ENCODE measurements around the gene ARHGAP33. TPM values are rescaled to one million over a fixed set of nuclear protein-coding genes. Genes with fewer than 3 reads are reported as not detected.

Gene ARHGAP33
- total RNA-seq, 1 donor from 2014 or later = 13.1 TPM

DNA sequence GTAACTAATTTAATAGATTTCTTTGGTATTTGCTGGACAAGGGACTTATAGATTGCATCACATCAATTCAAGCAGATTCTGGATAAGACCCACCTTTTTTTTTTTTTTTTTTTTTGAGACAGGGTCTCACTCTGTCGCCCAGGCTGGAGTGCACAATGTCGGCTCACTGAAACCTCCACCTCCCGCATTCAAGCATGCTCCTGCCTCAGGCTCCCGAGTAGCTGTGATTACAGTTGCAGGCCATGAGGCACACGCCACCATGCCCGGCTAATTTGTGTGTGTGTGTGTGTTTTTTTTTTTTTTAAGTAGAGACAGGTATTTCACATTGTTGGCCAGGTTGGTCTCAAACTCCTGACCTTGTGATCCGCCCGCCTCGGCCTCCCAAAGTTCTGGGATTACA lies 41.5 kb downstream of the ARHGAP33 start:
- Histone ChIP-seq H3K36me3 (no peaks in the 10 kb centered on the region), H3K27ac (no peak overlapping the region), H3K4me1 (no peaks in the 10 kb centered on the region), H3K9me3 (no peaks in the 10 kb centered on the region), H3K4me3 (no peak overlapping the region), H3K27me3 (ENCODE audit: low read depth) (peaks cover 25% of the 10 kb centered on the region)
- TF ChIP-seq, protein P1, sequence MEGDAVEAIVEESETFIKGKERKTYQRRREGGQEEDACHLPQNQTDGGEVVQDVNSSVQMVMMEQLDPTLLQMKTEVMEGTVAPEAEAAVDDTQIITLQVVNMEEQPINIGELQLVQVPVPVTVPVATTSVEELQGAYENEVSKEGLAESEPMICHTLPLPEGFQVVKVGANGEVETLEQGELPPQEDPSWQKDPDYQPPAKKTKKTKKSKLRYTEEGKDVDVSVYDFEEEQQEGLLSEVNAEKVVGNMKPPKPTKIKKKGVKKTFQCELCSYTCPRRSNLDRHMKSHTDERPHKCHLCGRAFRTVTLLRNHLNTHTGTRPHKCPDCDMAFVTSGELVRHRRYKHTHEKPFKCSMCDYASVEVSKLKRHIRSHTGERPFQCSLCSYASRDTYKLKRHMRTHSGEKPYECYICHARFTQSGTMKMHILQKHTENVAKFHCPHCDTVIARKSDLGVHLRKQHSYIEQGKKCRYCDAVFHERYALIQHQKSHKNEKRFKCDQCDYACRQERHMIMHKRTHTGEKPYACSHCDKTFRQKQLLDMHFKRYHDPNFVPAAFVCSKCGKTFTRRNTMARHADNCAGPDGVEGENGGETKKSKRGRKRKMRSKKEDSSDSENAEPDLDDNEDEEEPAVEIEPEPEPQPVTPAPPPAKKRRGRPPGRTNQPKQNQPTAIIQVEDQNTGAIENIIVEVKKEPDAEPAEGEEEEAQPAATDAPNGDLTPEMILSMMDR (IDR thresholded peaks at IDR 0.05) = no peak
- ATAC-seq (no peak), DNase-seq (no peak)
- intact Hi-C loops (cut with DNase I) = no loop called here

DNA sequence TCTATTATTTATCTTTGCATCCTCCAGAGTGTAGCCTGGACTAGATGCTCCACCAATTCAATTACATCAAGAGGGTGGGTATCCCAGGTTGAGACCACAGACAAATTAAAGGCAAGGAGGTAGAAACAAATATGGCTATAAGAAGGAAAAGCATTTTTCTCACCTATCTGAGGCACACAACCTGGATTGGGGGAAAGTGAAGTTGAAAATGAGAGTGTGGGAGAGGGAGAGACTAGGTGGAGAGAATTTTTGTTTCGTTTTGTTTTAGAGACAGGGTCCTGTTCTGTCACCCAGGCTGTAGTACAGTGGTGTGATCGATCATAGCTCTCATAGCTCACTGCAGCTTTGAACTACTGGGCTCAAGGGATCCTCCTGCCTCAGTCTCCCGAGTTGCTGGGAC lies 43.1 kb downstream of the ARHGAP33 start:
- Histone ChIP-seq H3K36me3 (no peaks in the 10 kb centered on the region), H3K4me3 (no peak overlapping the region), H3K9me3 (no peaks in the 10 kb centered on the region), H3K27ac (no peak overlapping the region), H3K4me1 (no peaks in the 10 kb centered on the region), H3K27me3 (ENCODE audit: low read depth) (peaks cover 22% of the 10 kb centered on the region)
- DNase-seq (no peak), ATAC-seq (no peak)
- intact Hi-C loops (cut with DNase I) = no loop called here
- TF ChIP-seq, protein P1 (IDR thresholded peaks at IDR 0.05) = no peak

DNA sequence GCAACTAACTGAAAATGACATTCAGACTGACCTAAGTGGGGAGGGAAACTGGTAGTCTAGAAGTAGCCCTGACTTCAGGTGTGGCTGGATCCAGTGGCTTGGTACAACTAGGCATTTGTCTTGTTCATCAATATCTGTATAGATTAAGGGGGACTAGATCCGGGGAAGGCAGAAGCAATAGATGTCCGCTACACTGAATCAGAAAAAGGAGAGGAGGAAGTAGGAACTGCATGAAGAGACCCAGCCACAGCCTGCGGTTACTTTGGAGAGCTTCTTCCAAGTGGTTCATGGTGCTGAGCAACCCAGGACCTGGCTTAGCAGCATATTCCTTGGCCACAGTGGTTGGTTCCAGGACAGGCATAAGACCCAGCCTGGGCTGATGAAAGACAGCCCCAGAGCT lies 47.2 kb downstream of the ARHGAP33 start:
- H3K9me3 ChIP-seq = no peaks in the 10 kb centered on the region
- no peak overlapping the region for H3K4me3 ChIP-seq
- H3K36me3 ChIP-seq = no peaks in the 10 kb centered on the region
- TF ChIP-seq, protein P1 (IDR thresholded peaks at IDR 0.05) = no peak
- intact Hi-C loops (cut with DNase I) = no loop called here
- DNase-seq (no peak), ATAC-seq (peak in 1 of 2 donors; percentile 25)
- no peaks in the 10 kb centered on the region for H3K4me1 ChIP-seq
- H3K27me3 ChIP-seq (ENCODE audit: low read depth) = peaks cover 26% of the 10 kb centered on the region
- H3K27ac ChIP-seq = no peak overlapping the region

DNA sequence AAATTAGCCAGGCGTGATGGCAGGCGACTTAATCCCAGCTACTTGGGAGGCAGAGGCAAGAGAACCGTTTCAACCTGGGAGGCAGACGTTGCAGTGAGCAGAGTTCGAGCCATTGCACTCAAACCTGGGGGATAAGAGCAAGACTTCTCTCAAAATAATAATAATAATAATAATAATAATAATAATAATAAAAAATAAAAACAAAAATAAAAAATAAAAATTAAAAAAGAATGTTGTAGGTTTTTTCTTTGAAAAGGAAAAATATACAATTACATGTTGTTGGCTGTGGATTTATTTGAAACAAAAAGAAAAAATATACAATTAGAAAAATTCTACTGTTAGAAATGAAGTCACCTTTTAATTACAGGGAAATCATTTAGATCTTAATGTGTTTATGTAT lies 48.8 kb downstream of the ARHGAP33 start:
- ATAC-seq (no peak), DNase-seq (no peak)
- H3K4me3 ChIP-seq = no peak overlapping the region
- no peaks in the 10 kb centered on the region for H3K9me3 ChIP-seq
- peaks cover 18% of the 10 kb centered on the region for H3K27me3 ChIP-seq (ENCODE audit: low read depth)
- no peaks in the 10 kb centered on the region for H3K36me3 ChIP-seq
- H3K27ac ChIP-seq = no peak overlapping the region
- intact Hi-C loops (cut with DNase I) = no loop called here
- no peaks in the 10 kb centered on the region for H3K4me1 ChIP-seq
- TF ChIP-seq, protein P1 (IDR thresholded peaks at IDR 0.05) = no peak

DNA sequence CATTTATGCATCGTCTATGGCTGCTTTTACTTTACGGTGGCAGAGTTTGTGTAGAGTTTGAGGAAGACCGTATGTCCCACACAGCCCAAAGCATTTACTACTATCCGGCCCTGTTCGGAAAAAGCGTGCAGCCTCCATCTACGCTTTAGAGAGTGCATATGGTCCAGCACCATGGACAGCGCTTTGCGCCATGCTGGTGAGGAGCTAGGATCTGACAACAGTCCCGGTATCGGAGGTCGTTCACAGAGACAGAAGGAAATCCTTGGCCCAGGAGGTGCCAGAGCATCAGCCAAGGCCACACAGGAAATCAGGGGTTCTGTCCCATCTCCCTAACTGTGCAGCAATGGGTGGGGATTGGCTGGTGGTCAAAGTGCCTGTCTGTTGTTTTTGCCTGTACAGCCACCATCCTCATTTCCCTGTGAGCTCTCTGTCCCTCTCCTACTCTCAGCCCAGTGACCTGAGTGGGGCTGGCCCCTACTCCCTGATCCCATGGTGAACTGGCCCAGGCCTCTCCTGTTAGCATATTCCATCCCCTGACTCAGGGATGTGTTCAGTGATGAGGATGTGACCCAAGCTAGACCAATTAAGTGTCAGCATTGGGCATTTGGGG lies 53.4 kb downstream of the ARHGAP33 start:
- H3K4me3 ChIP-seq = no peak overlapping the region
- ATAC-seq (peak; percentile 52 to 57), DNase-seq (no peak)
- TF ChIP-seq, protein P1 (IDR thresholded peaks at IDR 0.05) = no peak
- H3K27ac ChIP-seq = no peak overlapping the region
- H3K4me1 ChIP-seq = no peaks in the 10 kb centered on the region
- H3K36me3 ChIP-seq = no peaks in the 10 kb centered on the region
- intact Hi-C loops (cut with DNase I) = no loop called here
- no peaks in the 10 kb centered on the region for H3K9me3 ChIP-seq
- peaks cover 8% of the 10 kb centered on the region for H3K27me3 ChIP-seq (ENCODE audit: low read depth)
